Activated naive CD4-positive, alpha-beta T cell treated with anti-CD3 and anti-CD28 coated beads, Interleukin-2, amount 50 U/mL, for 72 hours (primary cell): ENCODE measurements around the gene TMED5. TPM values are rescaled to one million over a fixed set of nuclear protein-coding genes. Genes with fewer than 3 reads are reported as not detected.
"Not testable (repeated sequence)": the region's sequence is repeated elsewhere in the genome, so short reads cannot be mapped to it uniquely, and the experiment has no call there.

Source experiments
- ATAC-seq, 2 donors: fragments of 150-1000 bp; cut with Tn5 transposase; 2 replicates each; pipeline ENCODE4 v1.10.0; 2021; ENCODE audit warnings: mild to moderate bottlenecking in 2 of 2, moderate library complexity in 2 of 2
- DNase-seq, 2 donors: peaks; one replicate each; pipeline ENCODE4 v3.0.0; 2021 to 2022; ENCODE audit warnings: low spot score in 2 of 2
- H3K27ac Mint-ChIP-seq, 2 donors: one replicate each; pipeline ENCODE4 v1.8.0; 2022; ENCODE audit warnings: mild to moderate bottlenecking in 2 of 2, mixed read lengths in 2 of 2
- H3K36me3 Mint-ChIP-seq, 2 donors: one replicate each; pipeline ENCODE4 v1.8.0; 2022; ENCODE audit warnings: mixed read lengths in 2 of 2
- H3K9me3 Mint-ChIP-seq, 2 donors: one replicate each; pipeline ENCODE4 v1.8.0; 2022; ENCODE audit warnings: mixed read lengths in 2 of 2
- total RNA-seq, 2 donors: library from RNA; stranded (reverse); gene quantifications; one replicate each; pipeline ENCODE4 v1.2.3, GENCODE V29; 2022

TMED5 gene
- total RNA-seq, 2 donors from 2014 or later: 22.2 to 30.0 TPM

GRCh38 chr1:93180723-93181613 is 755 bp upstream of the TMED5 start, which contains the start of gene CCDC18:
Gene CCDC18 (plus strand): TSS chr1:93180724. CDS start chr1:93183362, 2,638 bp downstream.
- H3K36me3 Mint-ChIP-seq: peaks cover 27 to 46% of the 10 kb centered on the region in 2 donors

GRCh38 chr1:93178418-93178817 is 1.8 kb downstream of the TMED5 start:
- Mint-ChIP-seq H3K36me3 (peaks cover 27 to 46% of the 10 kb centered on the region in 2 donors), H3K9me3 (no peaks in the 10 kb centered on the region), H3K27ac (peak overlapping the region; percentile 99 to 100)
- ATAC-seq: no peak
- no peak for DNase-seq

More at GRCh38 chr1:93180723-93181613, 755 bp upstream of the TMED5 start, which contains the start of gene CCDC18:
- no peaks in the 10 kb centered on the region for H3K9me3 Mint-ChIP-seq
- peak; percentile 25 to 26 for ATAC-seq
- no peak for DNase-seq
- peak within 1 kb of the TSS; percentile 99 to 100 for H3K27ac Mint-ChIP-seq

GRCh38 chr1:93177991-93178390 is 2.2 kb downstream of the TMED5 start:
- H3K27ac Mint-ChIP-seq: peak overlapping the region; percentile 76 to 100
- H3K36me3 Mint-ChIP-seq: peaks cover 27 to 46% of the 10 kb centered on the region in 2 donors
- ATAC-seq (no peak), DNase-seq (no peak)
- H3K9me3 Mint-ChIP-seq: no peaks in the 10 kb centered on the region

- H3K27ac Mint-ChIP-seq, H3K9me3 Mint-ChIP-seq, ATAC-seq, DNase-seq: not testable (repeated sequence)
- H3K36me3 Mint-ChIP-seq: peaks cover 16 to 42% of the 10 kb centered on the region in 2 donors
Measured at GRCh38 chr1:93174638-93175037, 5.6 kb downstream of the TMED5 start.

GRCh38 chr1:93172778-93173177 is 7.4 kb downstream of the TMED5 start:
- DNase-seq (no peak), ATAC-seq (no peak)
- H3K36me3 Mint-ChIP-seq: peaks cover 16 to 42% of the 10 kb centered on the region in 2 donors
- H3K27ac Mint-ChIP-seq: no peak overlapping the region
- H3K9me3 Mint-ChIP-seq: peaks cover under 1 to 7% of the 10 kb centered on the region in 2 donors

- Mint-ChIP-seq H3K36me3 (peaks cover 20 to 53% of the 10 kb centered on the region in 2 donors), H3K27ac (peak overlapping the region; percentile 27 to 96), H3K9me3 (peaks cover 4 to 12% of the 10 kb centered on the region in 2 donors)
- no peak for DNase-seq
- ATAC-seq: peak; percentile 34 to 65
Measured at GRCh38 chr1:93171549-93172034, 8.6 kb downstream of the TMED5 start.

GRCh38 chr1:93170141-93170678 is 10.0 kb downstream of the TMED5 start:
- ATAC-seq, DNase-seq, H3K27ac Mint-ChIP-seq: not testable (repeated sequence)
- Mint-ChIP-seq H3K36me3 (peaks cover 20 to 64% of the 10 kb centered on the region in 2 donors), H3K9me3 (peaks cover 4 to 17% of the 10 kb centered on the region in 2 donors)

- Mint-ChIP-seq H3K36me3 (peaks cover 26 to 54% of the 10 kb centered on the region in 2 donors), H3K9me3 (peaks cover 4 to 17% of the 10 kb centered on the region in 2 donors), H3K27ac (no peak overlapping the region)
- no peak for ATAC-seq
- DNase-seq: no peak
Measured at GRCh38 chr1:93167006-93167405, 13.2 kb downstream of the TMED5 start.

- H3K27ac Mint-ChIP-seq, ATAC-seq, DNase-seq: not testable (repeated sequence)
- H3K36me3 Mint-ChIP-seq: peaks cover 26 to 50% of the 10 kb centered on the region in 2 donors
- H3K9me3 Mint-ChIP-seq: peaks cover 4 to 17% of the 10 kb centered on the region in 2 donors
Measured at GRCh38 chr1:93165895-93166294, 14.3 kb downstream of the TMED5 start.

GRCh38 chr1:93164816-93165215 is 15.4 kb downstream of the TMED5 start:
- ATAC-seq (no peak), DNase-seq (no peak)
- Mint-ChIP-seq H3K36me3 (peaks cover 26 to 46% of the 10 kb centered on the region in 2 donors), H3K27ac (peak overlapping the region in 1 of 2 donors; percentile 2), H3K9me3 (peaks cover 4 to 17% of the 10 kb centered on the region in 2 donors)

GRCh38 chr1:93163314-93163713 is 16.9 kb downstream of the TMED5 start:
- H3K27ac Mint-ChIP-seq, DNase-seq, ATAC-seq: not testable (repeated sequence)
- peaks cover 14 to 33% of the 10 kb centered on the region in 2 donors for H3K36me3 Mint-ChIP-seq
- H3K9me3 Mint-ChIP-seq: peaks cover 4 to 16% of the 10 kb centered on the region in 2 donors

- H3K36me3 Mint-ChIP-seq: peaks cover 0 to 4% of the 10 kb centered on the region in 2 donors
- no peak overlapping the region for H3K27ac Mint-ChIP-seq
- H3K9me3 Mint-ChIP-seq: no peaks in the 10 kb centered on the region
- ATAC-seq (no peak), DNase-seq (no peak)
Measured at GRCh38 chr1:93159337-93159736, 20.9 kb downstream of the TMED5 start.

- Mint-ChIP-seq H3K36me3 (peaks cover 4 to 11% of the 10 kb centered on the region in 2 donors), H3K27ac (no peak overlapping the region), H3K9me3 (no peaks in the 10 kb centered on the region)
- ATAC-seq (peak; percentile 67 to 77), DNase-seq (no peak)
Measured at GRCh38 chr1:93155335-93155734, 24.9 kb downstream of the TMED5 start.

- no peak for DNase-seq
- no peak for ATAC-seq
- Mint-ChIP-seq H3K27ac (no peak overlapping the region), H3K36me3 (peaks cover 4 to 11% of the 10 kb centered on the region in 2 donors), H3K9me3 (no peaks in the 10 kb centered on the region)
Measured at GRCh38 chr1:93154898-93155297, 25.3 kb downstream of the TMED5 start.

GRCh38 chr1:93152835-93153234 is 27.4 kb downstream of the TMED5 start:
- ATAC-seq (peak; percentile 26 to 59), DNase-seq (no peak)
- H3K27ac Mint-ChIP-seq: peak overlapping the region in 1 of 2 donors; percentile 24
- peaks cover 9 to 20% of the 10 kb centered on the region in 2 donors for H3K36me3 Mint-ChIP-seq
- H3K9me3 Mint-ChIP-seq: no peaks in the 10 kb centered on the region

- no peak overlapping the region for H3K27ac Mint-ChIP-seq
- H3K36me3 Mint-ChIP-seq: peaks cover 13 to 26% of the 10 kb centered on the region in 2 donors
- no peaks in the 10 kb centered on the region for H3K9me3 Mint-ChIP-seq
- no peak for DNase-seq
- ATAC-seq: no peak
Measured at GRCh38 chr1:93151474-93151873, 28.7 kb downstream of the TMED5 start.

GRCh38 chr1:93150729-93151128 is 29.5 kb downstream of the TMED5 start:
- ATAC-seq (no peak), DNase-seq (no peak)
- Mint-ChIP-seq H3K27ac (no peak overlapping the region), H3K9me3 (no peaks in the 10 kb centered on the region), H3K36me3 (peaks cover 10 to 26% of the 10 kb centered on the region in 2 donors)
